H1 (cell line): ENCODE data around the gene RUFY4. TPM values are rescaled to one million over a fixed set of nuclear protein-coding genes. Genes with fewer than 3 reads are reported as not detected.

ENCODE experiments used
- CBX8 ChIP-seq: fragments of 300-800, 300-1000 bp; sonication (generic); IDR thresholded peaks from 2 replicates; pipeline ENCODE4 v1.7.1; 2016; ENCODE audit warnings: low read depth, low read length, borderline replicate concordance
- NRF1 ChIP-seq: IDR thresholded peaks from 2 replicates; pipeline ENCODE4 v1.6.1; 2011; ENCODE audit warnings: mild to moderate bottlenecking, low read depth, low read length, improper control_type of control experiment
- RAD21 ChIP-seq, 2 experiments: IDR thresholded peaks in 1 of 2; conservative IDR thresholded peaks in 1 of 2; 2 replicates each; pipeline ENCODE4 v1.6.1; 2011; ENCODE audit warnings: low read depth in 2 of 2, low read length in 2 of 2, improper control_type of control experiment in 1 of 2, inconsistent platforms in 1 of 2, mild to moderate bottlenecking in 1 of 2, moderate library complexity in 1 of 2
- SIN3A ChIP-seq, 2 experiments: IDR thresholded peaks in 1 of 2; conservative IDR thresholded peaks in 1 of 2; 2 replicates each; pipeline ENCODE4 v1.6.1; 2011 to 2012; ENCODE audit warnings: low read length in 2 of 2, improper control_type of control experiment in 1 of 2, low read depth in 1 of 2, mild to moderate bottlenecking in 1 of 2
- polyA plus RNA-seq, 7 experiments: library from polyadenylated mRNA; depleted of rRNA in 3 of 7; stranded (reverse) in 5 of 7; unstranded in 2 of 7; fragments of >200 nt in 5 of 7; fragments of 200-250 nt in 2 of 7; gene quantifications; 1 replicate in 5 of 7; 2 replicates in 1 of 7; 4 replicates in 1 of 7; pipeline versions ENCODE4 v1.2.1 to v1.2.3, GENCODE V29; 2011 to 2013; ENCODE audit warnings: missing spikeins in 2 of 7, mixed read lengths in 2 of 7
- total RNA-seq: library from RNA; stranded (reverse); fragmentation: NEBNext Ultra II Directional; extraction: Animal tissue kit (Norgen Biotek cat#: 25700); gene quantifications from 2 replicates; pipeline ENCODE4 v1.2.1, GENCODE V29; 2021

Gene RUFY4
- total and polyA plus RNA-seq, 2 of the 8 experiments (the other 6 are each of a cell fraction or from before 2014, with no cell fraction given): 0.32 to 0.38 TPM

DNA sequence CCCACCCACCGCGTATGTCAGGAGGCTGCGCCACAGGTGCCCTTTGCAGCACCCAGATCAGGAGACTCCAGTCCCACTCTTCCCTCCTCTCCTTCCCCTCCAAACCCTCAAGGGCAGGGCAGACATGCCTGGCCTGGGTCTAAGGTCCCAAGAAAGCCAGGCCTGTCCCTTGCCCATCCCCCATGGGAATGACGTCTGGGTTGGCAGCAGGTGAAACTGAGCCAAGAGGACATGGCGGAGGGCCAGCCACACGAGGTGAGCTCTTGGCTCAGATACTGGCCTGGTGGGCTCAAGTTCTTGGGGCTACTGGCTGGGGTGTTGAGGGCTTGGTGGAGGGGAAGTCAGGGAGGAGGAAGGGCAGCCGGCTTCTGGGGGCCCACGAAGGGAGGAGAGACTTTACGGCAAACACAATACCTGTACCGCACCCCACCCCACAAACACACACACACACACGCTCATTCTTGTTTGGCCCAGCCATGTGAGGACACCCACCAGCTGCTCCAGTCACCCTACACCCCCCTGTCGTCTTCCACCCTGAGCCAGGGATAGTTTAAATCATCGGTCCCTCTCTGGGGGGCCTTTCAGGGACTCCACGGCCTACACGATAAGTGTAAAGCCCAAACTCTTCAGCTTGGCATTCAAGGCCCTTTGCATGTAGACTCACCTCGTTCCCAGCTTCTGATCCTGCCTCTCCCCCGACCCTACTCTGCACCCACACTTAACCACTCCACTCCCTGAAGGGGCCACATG lies 42.2 kb upstream of the RUFY4 start (continued):
- no peak for TF ChIP-seq SIN3A (conservative IDR thresholded peaks at IDR 0.05 in 1 of 2, IDR thresholded peaks at IDR 0.05 in 1 of 2; ENCODE audit: low read depth in 1 of 2, low read length in 2 of 2)
- TF ChIP-seq NRF1: no peak
- TF ChIP-seq RAD21 (IDR thresholded peaks at IDR 0.05 in 1 of 2, conservative IDR thresholded peaks at IDR 0.05 in 1 of 2; ENCODE audit: low read depth in 2 of 2, low read length in 2 of 2): no peak
- TF ChIP-seq CBX8: no peak
